GM18499 (cell line): ENCODE measurements around the gene STARD13.
"Not testable (repeated sequence)": the region's sequence is repeated elsewhere in the genome, so short reads cannot be mapped to it uniquely, and the experiment has no call there.

ENCODE experiments used
- ATAC-seq: cut with Tn5 transposase; IDR thresholded peaks from one replicate; pipeline ENCODE4 v1.9.1; 2021; ENCODE audit warnings: moderate number of reproducible peaks; ENCODE audit not compliant: insufficient read depth, unreplicated experiment

STARD13 gene

DNA sequence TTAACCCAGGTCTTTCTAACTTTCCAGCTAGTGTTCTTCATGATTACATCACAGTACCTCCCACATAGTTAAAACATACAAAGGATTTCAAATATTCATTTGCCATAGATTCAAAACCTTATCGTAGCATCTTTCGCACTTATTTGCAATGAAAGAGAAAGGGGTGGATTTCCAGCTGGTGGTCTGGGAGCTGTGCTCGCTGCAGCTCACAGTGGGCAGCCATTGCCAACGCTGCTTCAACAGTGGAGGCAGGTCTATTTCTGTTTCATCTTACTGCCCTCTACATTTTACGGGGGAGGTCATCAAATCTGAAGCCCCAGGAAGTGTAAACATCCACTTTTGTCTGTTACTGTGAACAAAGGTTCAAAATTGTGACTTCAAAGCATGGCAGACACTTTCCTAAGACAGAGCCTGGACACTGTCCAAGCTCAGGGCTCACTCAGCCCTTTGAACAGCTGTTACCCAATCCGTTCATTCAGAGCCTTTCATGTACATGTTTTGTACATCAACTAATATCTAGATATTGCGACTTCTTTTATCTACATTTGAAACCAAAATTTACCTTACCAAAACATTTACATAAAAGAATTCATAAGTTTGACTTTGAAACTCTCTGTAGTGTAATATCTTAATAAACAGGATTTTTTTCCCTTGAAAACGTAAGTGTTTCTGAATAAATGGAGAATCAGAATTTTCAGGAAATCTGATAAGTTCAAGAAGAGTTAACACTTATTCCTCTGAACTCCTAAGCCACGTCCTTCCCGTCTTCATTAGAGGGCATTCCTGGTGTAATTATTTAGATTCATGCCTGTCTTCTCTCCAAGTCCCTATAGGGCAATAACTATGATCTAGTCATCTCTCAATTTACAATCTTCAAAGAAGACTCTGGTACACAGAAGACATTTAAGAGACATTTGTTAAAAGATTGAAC lies 25.1 kb downstream of the STARD13 start:
- ATAC-seq: no peak

DNA sequence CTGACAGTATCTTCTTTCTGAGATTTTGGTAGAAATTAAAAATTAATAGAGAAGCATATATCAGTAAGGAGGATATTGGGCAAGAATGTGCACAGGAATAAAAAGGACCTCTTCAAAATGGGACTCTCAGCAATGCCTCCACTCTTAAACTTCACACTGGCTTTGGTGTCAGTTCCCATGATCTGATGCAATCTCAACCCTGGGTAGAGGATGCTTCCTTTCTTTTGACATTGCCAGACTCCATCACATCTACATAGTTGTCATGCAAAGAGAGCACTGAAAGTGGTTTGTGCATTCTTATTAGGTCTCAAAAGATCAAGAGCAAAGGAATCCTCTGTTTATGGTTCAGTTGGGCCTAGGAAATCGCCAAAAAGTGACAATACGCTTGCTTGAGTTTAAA lies 26.3 kb downstream of the STARD13 start:
- no peak for ATAC-seq

DNA sequence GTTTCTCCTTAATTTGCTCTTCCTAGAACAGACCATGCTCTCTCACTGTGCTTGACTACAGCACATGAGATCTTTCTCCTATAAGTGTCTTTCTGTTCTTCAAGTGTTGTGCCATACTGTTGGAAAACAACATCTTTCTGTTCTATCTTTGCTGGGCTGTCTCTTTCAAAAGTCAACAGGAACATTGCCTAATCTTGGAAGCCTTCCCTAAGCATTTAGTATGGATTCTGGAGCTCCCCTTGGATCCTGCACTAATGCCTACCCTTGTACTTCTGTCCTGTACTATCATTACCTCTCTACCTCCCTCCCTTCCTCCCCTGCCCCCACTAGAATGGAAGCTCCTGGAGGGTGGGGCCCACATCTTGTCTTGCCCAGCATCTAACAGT lies 26.8 kb downstream of the STARD13 start:
- no peak for ATAC-seq

DNA sequence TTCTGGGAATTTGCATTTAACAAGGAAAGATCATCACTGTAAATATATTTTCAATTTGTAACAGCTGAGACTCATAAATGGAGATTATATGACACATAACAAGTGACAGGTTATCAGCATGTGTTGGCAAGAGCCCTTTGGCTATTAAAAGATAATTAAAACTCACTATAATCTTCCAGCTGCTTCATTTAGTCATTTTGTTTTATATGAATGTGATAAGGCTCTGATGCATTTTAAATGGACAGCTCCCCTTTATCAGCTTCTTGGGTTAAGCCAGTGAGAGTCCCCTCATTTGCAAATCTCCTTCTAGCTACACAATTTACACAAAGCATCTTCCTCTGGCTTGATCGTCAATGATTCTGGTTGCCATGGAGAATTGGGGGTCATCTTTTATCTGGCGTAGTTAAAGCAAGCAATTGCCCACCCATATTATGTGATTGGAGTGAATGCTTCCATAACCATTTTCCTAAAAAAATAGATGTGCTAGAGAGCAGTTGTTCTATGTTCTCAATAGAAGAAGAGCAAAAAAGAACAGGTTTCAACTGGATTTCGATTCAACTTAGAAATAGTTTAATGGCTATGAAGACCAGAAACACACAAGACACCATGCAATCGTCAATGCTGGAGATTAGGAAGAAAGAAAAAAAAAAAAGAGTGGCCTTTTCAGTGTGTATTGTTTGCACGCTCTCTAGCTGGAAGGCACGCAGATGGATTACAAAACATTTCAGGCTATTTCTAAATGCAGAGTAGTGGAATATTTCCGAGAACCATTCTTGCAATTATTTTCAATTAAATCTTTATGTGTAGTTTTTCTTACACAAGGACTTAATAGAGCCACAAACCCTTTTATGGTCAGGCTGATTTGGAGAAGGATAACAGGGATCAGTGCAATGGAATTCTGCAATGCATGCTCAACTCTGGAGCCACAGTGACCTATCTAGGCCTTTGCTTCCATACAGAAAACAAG lies 27.4 kb downstream of the STARD13 start:
- ATAC-seq: no peak

DNA sequence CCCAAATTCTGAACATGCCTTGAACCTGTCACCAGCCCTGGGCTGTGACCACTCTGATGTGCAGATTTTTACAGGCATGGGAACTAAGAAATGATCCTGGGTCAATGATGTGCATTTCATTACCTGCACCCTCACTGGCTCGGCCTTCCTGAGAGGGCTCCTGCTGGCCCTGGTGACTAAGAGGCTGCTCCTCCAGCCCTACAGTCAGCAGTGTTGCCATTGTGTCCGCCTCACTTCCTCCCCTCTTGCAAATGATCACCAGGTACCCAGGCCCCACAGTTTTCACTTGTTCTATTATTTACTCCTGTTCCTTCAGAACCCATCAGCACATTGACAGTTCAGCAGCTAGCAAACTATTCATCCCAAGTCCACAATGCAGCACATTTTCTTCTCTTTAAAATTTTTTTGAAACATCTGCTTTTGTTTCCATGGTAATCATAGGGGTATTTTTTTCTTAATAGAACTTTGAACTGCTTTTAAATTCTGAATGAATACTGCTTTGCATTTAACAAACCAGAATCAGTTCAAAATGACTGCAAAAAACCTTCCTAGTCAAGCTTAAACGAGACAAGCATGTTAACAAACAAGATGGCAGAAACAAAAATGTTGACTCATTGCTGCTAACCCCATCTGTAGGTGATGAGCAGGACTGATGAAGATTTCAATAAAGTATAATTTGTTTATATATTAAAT lies 29.3 kb downstream of the STARD13 start:
- ATAC-seq: no peak

DNA sequence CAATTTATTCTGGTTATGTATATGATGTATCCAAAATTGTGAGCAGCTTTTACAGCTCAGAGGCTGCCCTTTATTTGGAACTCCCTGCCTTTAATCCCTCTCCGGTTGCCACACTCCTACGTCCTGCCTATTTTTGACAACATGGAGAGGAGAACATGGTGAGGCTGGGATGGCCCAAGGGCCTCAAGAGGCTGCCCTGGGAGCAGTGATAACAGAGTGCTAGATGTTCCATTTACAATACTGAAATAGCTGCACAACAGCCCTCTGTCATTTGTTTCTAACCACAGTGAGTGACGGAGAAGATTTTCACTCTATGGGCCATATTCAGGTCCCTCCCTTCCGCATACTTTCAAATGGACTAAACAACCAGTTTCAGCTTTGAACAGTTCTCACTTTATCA lies 33.4 kb downstream of the STARD13 start:
- no peak for ATAC-seq

DNA sequence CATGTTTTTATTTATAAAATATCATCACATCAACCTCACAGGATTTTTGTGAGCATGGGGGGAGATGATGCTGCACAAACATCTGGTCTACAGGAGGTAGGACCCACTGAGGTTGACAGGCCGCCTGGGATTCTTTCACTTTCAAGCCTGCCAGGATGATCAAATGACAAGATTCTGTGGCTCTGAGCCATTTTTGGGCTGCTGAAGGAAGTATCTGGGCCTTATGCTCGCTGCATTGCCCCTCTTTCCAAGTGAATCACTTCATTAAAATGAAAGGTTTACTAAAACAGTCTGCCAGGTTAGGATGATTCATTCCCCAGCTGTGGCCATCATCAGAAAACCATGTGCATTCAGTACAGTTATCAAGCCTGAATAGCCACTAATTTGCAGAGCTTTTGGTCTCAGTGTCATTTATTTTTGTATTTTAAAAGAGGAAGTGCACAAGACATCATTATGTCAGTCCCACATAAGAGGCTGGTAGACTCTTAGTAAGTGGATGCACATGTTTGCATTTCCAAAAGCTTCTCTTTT lies 34.4 kb downstream of the STARD13 start:
- ATAC-seq: no peak

DNA sequence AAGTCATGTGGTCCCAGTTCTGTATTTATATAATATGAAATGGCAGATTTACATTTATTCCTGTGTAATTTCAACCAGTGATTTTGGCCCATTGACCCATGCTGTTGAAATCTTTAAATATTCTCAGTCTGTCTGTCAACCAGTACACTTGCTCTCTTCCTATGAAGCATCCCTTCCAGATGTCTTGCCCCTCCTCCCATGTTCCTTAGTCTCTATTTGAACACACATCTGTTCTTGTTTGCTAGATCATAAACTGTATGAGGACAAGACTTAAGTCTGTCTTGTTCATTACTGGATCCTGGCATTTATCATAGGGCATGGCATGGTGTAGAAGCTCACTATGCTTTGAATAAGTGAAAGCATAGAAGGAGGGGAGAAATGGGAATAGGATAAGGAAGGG lies 34.9 kb downstream of the STARD13 start:
- no peak for ATAC-seq

DNA sequence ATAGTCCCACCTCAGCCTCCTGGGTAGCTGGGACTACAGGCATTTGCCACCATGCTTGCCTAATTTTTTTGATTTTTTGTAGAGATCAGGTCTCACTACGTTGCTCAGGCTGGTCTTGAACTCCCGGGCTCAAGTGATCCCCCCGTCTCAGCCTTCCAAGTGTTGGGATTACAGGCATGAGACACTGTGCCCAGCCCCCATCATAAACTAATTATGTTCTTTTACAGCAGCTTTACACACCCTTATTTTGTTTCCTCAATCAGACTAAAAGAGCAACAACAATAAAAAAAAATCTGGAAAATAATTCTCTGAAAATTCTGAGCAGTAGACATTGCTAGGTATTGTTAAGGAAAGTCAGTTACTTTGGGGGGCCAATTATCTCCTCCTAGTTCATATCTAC lies 35.7 kb downstream of the STARD13 start:
- no peak for ATAC-seq

DNA sequence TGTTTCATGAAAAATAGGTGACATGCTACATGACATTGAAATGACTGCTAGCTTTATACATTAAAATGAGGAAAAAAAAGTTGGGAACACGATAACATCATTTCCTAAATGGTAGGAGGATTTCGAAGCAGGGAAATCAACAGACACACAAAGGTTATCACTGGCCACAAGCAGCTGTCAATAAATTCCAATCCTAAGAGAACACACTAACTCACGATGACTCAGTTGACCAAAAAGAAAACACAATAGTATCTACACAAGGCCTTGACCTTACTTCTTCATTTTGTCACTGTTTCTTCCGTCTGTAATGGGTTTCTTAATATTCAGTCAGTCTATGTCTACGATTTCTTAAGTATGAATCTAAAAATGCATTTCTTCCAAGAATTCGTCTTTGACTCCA lies 36.5 kb downstream of the STARD13 start:
- ATAC-seq: no peak

DNA sequence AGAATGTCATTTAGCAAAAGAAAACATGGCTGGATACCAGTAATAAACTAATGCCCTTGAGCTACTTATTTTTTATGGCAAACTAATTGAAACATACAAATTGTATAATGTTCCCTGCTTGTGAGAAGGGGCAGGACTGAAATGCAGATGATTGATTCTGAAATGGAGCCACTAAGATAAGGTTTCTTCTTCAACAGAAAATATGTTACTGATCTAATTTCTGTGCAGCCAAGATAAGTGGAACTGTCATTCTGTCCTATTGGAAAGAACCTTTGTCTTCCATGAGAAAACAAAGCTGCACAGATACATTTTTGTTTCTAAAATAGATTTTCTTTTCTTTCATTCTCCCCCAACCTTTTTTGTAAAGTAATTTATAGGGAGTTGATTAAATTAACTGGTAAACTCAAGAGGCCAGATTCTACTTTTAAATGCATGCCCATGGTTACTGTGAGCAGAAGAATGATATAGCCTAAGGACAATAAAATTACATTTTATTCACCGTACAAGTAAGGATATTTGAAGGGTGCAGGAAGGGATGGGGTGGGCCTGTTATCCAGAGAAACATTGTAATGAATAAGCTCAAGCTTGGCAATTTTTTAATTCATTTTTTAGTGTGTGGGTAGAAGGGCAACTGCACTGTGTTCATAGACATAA lies 39.9 kb downstream of the STARD13 start:
- no peak for ATAC-seq

DNA sequence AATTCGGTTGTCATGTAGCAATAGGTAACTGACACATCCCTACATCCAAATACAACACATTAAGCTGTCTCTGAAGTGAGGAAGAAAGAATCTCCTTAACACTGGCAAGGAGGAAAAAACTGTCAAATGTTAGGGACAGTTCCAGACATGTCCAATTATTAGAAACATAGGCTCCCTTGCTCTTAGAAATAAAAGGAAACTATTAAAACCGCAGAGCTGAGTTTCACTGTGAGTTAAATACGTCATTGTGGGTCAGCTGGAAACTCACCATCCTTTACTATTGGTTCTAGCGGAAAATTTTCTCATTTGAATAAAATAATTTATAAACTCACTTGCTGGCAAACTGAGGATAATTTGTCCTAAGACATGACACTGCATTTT lies 40.7 kb downstream of the STARD13 start:
- ATAC-seq: no peak

DNA sequence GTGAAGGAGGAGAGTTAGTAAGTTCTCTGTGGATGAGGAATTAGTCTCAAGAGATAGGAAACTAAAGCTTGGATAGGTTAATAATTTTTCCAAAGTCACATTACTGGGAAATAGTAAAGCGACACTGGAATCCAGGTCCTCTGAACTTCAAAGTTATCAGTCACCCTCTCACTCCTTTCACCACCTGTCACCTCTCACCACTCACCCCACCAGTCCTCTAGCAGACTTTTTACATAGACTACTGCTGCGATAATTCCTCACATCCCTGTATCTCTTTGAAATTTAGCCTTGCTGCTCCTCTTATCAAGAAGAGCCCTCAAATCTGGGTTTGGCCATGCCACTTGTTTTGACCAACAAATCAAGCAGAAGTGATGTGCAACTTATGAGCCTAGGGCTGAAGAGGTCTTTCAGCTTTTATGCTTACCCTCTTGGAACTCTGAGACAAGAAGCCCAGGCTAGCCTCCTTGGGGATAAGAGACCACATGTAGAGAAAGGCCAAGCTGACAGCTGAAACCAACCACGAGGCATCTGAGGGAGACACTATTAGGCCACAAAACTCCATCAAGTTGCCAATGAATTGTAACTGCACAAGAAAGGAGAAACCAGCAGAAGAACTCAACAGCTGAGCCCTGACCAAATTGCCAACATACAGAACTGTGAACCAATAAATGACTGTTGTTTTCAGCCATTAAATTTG lies 41.2 kb downstream of the STARD13 start:
- no peak for ATAC-seq

DNA sequence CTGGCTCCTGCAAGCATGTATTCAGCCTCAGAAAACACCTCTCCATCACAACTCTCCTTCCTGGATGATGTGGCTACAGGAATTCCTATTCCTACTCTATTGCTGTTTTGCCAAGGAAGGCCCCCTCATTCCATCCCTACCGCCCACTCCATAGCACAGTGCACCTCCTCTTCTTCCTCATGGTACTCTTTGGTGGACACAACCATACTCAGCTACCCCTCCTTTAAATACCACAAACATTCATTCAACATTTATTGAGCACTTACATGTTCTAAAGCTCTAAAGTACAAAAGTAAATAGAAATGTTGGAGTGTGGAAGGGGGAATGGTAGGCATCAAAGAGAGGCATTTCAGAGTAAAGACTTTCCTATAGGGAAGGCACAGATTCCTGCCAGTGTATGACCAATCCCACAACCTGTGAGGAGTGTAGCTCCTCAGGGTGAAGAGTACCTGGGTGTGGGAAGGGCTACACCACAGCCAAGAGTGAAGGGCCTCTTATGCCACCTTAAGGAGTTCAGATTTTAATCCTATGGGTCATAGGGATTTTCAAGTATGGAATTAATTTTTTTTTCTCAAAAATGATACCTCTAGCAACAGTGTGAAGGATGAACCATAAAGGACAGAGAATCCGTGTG lies 42.5 kb downstream of the STARD13 start:
- no peak for ATAC-seq

DNA sequence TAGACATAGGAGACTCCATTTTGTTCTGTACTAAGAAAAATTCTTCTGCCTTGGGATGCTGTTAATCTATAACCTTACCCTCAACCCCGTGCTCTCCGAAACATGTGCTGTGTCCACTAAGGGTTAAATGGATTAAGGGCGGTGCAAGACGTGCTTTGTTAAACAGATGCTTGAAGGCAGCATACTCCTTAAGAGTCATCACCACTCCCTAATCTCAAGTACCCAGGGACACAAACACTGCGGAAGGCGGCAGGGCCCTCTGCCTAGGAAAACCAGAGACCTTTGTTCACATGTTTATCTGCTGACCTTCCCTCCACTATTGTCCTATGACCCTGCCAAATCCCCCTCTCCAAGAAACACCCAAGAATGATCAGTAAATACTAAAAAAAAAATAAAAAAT lies 43.2 kb downstream of the STARD13 start:
- ATAC-seq: not testable (repeated sequence)

DNA sequence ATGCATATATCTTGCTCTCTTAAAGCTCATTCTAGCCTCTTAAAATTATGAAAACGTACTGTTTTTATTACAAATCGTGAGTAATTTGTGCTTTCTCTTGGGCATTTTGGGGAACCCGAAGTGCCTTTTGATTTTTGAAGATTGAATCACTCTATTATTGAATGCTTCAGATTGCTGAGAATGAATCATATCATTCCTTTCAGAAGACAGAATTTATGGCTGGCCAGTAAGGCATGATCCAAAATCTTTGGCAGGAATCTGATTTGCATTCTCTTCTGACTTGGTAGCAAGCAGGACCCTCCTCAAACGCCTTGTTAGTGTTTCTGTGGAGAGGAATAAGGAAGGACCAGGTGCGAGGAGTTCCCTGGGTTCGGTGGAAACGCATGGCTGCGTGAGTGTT lies 49.5 kb downstream of the STARD13 start:
- no peak for ATAC-seq

DNA sequence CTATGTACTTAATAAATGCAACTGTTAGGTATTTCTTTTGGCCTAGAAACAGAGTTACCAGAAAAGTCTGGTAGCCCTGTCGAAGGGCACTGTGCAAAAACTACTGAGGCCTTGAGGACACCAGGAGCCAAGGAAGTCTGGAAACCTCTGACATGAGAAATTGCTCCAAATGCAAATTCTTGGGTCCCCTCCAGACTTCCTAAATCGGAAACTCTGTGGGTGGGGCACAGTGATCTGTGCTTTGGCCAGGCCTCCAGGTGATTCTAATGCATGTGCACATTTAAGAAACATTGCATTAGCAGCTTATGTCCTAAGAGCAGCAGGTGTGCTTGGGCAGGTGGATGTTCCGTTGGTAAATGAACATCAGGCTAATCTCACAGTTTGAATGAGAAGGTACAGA lies 50.0 kb downstream of the STARD13 start:
- ATAC-seq: no peak

DNA sequence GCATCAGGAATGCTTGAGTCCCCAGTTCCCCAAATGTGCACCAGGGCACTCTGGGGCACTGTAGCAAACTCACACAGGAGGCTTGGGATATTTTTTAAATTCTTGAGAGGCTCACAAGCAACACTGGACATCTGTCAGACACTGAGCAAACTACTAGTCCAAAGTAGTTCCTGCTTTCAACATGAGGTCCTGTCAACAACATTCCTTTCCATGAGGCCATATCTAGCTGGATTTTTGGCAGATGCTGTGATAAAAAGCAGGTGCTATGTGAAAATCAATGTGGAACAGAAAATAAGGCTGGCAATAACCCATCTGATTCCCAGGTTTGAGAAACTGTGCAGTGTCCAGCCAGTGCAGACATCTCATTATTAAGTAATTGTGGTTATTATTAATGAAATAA lies 50.5 kb downstream of the STARD13 start:
- no peak for ATAC-seq

DNA sequence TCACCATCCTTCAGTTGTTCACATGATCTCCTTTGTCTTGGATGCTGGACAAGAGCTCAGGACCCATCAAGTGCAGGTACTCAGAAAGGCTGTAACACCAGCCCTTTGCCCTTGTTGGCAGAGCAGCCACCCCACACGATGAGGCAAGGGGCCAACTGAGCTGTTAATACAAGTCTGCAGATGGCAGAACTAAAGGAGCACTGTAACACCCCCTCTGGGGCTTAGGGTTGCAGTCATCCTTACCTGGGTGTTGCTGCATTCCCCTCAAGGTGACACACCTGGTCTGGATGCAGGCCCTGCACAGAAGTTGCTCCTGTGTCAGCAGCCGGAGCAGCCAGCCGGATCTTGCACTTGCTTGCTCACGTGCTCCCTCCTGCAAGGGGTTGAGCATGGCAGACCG lies 52.0 kb downstream of the STARD13 start:
- ATAC-seq: no peak
